Ramos (cell line): ENCODE results near the gene CMTM4.
"Not testable (repeated sequence)": the region's sequence is repeated elsewhere in the genome, so short reads cannot be mapped to it uniquely, and the experiment has no call there.

ENCODE experiments used
- in situ Hi-C: fragments of 300-500 bp; cut with MboI; formaldehyde crosslinking; loops from one replicate; pipeline ENCODE4 v1.14.3; 2022; ENCODE audit warnings: low sequenced_read_pairs; ENCODE audit not compliant: unreplicated experiment

CMTM4 gene

DNA sequence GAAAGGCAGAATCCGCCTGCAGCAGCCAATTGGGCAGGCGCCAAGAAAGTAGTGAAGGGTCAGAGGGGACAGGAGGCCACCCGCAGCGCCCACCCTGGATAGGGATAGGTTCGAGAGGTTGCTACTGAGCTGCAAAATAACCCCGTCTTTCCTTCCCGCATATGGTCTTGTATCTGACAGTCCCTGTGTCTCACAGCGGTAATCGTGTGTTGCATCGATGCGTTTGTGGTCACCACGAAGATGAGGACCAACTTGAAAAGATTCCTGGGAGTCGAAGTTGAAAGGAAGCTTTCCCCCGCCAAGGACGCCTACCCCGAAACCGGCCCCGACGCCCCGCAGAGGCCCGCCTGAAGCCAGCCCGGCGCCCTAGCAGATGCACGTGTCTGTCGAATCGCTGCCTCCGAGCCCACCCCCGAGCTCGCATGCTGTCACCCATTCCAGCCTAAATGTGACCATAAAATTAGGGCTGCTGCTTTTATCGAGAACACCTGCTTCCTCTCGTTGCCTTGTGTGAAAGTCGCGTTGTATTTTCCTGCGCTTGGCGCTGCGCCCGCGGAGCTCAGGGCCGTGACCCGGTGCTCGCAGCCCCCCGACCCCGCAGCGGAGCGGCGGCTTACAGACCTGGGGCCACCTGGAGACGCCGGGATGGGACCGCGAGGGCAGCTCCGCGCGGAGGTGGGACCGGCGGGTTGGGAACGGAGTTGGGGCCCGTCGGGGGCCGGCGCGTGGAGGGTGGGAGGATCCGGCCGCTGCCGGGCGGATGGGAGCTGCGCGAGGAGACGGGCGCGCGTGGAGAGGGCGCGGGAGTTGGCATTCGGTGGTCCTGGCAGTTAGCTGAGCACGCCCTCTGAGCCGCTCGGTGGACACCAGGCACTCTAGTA lies 117.7 kb downstream of the CMTM4 start, which contains the start of gene CMTM2:
CMTM2 (plus strand) TSS at position 813 of the 881 bp plus-strand sequence. CDS start 145 bp downstream, outside the sequence.
- in situ Hi-C loops, result no loop called here

DNA sequence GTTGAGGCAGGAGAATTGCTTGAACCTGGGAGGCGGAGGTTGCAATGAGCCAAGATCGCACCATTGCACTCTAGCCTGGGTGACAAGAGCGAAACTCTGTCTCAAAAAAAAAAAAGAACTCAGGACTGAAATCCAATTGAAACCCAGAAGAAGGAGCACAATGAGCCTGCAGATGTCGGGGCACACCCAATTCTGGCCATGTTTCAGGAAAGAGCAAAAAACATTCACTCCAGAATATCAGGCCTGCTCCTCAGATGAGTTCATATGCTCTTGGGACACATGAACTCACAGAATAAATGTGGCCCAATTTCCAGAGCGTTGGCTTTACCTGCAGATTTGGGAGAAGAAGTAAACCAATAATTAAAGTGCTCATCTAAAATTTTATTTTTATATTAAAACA lies 120.2 kb downstream of the CMTM4 start:
- in situ Hi-C loops, result no loop called here

DNA sequence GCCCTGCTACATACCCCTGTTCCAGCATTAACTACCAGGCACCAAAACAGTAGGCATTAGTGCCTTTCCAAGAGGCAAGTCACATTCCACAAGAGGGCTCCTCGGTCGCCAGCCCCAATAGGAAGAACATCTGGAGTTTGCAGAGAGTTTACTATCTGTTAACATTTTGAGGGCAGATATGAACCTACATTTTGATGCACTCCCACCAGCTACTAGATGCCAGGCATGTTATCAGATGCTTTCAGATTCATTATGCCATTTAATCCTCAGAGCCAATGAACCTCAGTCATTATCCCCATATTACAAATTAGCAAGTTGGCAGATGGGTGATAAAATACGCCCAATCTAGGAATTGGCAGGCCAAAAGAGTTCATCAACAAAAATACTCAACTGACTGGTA lies 121.5 kb downstream of the CMTM4 start:
- in situ Hi-C loops, result no loop called here

DNA sequence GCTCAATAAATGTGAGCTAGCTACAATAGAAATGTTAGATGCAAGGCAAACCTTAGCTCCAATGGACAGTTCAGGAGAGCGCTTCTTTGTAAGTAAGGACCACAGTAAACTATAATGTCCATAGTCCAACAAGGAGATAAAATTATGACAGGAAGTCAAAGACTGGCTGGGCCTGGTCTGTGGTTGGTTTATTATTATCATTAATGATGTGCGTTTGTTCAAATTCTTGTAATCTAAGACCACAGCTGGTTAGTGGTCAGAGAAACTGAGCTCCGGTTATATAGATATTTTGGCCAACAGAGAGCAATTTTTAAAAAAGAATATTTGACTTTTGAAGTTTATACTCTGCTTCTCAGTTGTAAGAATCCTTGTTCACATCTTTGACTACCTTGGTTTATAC lies 122.0 kb downstream of the CMTM4 start:
- in situ Hi-C loops, result no loop called here

DNA sequence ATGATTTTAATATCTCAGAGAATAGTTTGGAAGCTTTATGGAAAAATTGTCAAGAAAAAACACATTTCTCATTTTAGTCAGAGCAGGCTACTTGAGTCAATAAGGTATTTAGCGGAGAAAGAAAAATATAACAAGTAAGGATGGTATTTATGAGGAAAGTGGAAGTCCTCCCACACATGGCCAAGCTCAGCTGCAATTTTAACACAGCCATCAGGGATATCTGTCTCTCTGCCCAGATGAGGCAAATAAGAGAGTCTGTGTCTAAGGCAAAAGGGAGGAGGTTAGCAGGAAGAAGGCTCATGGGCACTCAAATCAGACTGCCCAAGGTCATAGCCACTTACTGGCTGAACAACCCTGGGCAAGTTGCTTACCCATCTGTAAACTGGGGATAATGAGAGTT lies 122.5 kb downstream of the CMTM4 start:
- in situ Hi-C loops, result no loop called here

DNA sequence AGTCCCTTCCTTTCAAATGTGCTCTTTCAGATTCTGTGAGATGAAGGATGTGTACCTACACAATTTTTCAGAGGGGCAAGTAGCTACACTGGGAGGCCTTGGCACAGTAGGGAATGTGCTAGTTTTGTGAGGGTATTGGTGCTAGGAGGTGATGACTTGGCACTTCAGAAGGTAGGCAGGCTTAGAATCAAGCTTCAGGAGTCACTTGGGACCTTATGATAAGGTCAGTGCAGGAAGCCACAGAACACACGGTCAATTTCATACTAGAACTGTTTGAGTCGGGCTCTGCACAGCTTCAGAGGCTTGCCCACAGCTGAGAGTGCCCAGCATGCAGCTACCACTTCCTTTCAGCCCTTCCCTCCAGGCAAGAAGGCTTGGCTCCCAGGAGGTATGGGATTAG lies 124.2 kb downstream of the CMTM4 start:
- in situ Hi-C loops, result no loop called here

DNA sequence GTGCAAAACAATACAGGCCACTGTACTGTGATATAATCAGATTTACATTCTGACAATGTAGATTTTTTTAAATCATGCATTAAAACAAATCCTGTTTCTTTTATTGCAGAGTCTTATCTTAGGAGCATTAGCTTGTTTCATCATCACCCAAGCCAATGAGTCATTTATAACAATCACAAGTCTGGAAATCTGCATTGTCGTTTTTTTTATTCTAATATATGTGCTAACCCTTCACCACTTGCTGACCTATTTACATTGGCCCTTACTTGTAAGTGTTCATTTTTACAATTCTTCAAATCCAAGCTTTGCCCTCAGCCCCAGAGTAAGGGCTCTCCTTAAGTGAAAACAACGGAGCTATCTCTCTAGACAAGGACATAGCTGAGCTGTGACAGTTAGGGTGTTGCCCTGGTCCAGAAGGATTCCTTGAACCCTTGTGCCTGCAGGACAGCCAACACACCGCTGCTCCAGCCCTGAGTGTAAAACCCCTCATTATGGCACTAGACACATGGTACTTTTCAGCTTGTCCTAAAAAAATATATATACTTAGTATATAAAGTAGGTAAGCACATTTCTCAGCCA lies 126.6 kb downstream of the CMTM4 start:
- in situ Hi-C loops, result no loop called here

DNA sequence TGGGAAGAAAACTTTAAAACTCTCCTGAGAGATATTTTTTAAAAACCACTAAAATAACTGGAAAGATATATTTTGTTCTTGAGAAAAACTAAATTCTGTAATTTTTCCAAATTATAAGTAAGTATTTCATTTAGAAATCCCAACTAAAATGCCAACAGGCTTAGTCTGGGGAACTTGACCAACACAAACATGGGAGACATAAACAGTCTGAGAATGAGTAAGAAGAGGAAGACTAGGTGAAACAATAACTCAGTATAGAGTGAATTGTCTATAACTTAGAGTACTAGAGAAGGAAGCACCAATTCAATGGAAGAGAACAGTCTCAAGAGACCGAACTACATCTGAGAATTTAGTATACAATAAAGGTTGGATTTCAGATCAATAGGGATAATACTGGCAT lies 127.4 kb downstream of the CMTM4 start:
- in situ Hi-C loops, result no loop called here

DNA sequence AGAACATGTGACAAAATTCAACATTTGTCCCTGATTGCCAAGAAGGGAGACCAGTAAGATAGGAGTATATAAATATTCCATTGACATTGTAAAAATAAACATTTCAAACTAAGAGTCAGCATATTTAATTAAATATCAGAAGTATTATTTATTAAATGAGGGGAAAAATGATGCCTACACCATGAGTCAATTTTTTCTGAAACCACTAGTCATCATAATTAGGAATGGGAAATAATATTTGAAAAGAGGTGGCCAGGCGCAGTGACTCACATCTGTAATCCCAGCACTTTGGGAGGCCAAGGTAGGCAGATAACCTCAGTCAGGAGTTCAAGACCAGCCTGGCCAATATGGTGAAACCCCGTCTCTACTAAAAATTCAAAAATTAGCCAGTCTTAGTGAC lies 128.2 kb downstream of the CMTM4 start:
- in situ Hi-C loops, result no loop called here

DNA sequence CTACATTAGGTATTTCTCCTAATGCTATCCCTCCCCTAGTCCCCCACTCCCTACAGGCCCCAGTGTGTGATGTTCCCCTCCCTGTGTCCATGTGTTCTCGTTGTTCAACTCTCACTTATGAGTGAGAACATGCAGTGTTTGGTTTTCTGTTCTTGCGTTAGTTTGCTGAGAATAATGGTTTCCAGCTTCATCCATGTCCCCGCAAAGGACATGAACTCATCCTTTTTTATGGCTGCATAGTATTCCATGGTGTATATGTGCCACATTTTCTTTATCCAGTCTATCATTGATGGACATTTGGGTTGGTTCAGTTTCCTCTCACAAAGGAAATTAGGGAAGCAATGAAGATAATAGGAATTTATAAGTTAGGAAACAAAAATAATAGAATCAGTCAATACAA lies 129.3 kb downstream of the CMTM4 start:
- in situ Hi-C loops, result not testable (repeated sequence)

DNA sequence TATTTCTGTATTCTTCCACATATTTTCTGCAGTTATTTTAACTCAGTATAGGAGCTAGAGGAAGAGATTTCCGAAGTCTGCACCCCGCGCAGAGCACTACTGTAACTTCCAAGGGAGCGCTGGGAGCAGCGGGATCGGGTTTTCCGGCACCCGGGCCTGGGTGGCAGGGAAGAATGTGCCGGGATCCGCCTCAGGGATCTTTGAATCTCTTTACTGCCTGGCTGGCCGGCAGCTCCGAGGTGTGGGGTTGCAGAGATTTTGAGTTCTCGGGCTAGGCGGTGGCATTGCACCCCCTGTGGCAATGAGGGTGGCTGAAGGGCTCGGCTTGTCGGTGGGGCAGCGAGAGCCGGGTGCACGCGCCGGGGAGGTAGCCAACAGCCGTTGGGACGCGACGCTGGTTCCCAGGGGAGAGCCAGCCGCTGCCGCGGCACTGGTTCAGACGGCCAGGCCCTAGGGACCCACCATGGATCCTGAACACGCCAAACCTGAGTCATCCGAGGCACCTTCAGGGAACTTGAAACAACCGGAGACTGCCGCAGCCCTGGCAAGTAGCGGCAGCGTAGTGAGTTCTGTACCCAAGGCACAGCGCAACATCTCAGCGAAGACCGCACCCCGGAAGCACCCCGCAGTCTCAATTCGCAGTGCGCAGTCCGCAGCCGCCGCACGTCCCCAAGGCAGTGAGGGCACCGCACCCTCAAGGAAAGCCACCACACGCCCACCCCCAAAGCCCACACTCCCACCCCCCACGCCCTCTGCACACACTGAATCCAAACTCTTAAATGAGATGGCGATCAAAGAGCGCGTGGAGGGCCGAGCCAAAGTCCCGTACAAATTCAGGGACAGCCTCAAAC lies 130.3 kb downstream of the CMTM4 start, which contains the start of gene CMTM1:
CMTM1 (plus strand) TSS at position 389 of the 851 bp plus-strand sequence; CDS start at position 464, 75 bp downstream.
- in situ Hi-C loops, result no loop called here
